Temporal lobe (tissue), 2 donors: ENCODE data around the gene PPP4R1. TPM values are rescaled to one million over a fixed set of nuclear protein-coding genes. Genes with fewer than 3 reads are reported as not detected.

Source experiments
- small RNA-seq: library from RNA; depleted of rRNA; stranded (forward); fragments of <200 nt; gene quantifications from one replicate; pipeline ENCODE3, GENCODE V24; 2014; ENCODE audit warnings: low replicate concordance
- total RNA-seq: library from RNA; depleted of rRNA; stranded (reverse); fragments of >200 nt; gene quantifications from one replicate; pipeline ENCODE4 v1.2.3, GENCODE V29; 2014

The PPP4R1 gene
- total RNA-seq, 1 donor from 2014 or later, result 101 TPM

Small RNAs within 50 kb of the gene (small RNA-seq; reads per million reads assigned to genes)
- gene RNU2-27P (not detected), gene RNU6-903P (not detected)

Other genes with a start within 250 kb of the PPP4R1 start
- gene RALBP1, start 139.0 kb downstream of the PPP4R1 start, total RNA-seq, result 26.1 TPM
- gene RAB31, start 93.7 kb upstream of the PPP4R1 start, total RNA-seq, result 27.3 TPM